T-helper 1 cell treated with Interleukin-12 subunit alpha and Interleukin-12 subunit beta and Interleukin-4 antibody, amounts not matched to agents 30 ng/mL and 1 ng/mL, for 36 hours (primary cell): ENCODE results near the gene FAM9C. TPM values are rescaled to one million over a fixed set of nuclear protein-coding genes. Genes with fewer than 3 reads are reported as not detected.

ENCODE experiments used
- intact Hi-C: fragments of 100-400 bp; cut with micrococcal nuclease; formaldehyde crosslinking; loops from one replicate; pipeline ENCODE4 v1.15.1; 2024
- total RNA-seq: library from RNA; stranded (reverse); gene quantifications from 2 replicates; pipeline ENCODE4 v1.2.3, GENCODE V29; 2022

The FAM9C gene
- total RNA-seq, 1 donor from 2014 or later = 0.05 TPM

DNA sequence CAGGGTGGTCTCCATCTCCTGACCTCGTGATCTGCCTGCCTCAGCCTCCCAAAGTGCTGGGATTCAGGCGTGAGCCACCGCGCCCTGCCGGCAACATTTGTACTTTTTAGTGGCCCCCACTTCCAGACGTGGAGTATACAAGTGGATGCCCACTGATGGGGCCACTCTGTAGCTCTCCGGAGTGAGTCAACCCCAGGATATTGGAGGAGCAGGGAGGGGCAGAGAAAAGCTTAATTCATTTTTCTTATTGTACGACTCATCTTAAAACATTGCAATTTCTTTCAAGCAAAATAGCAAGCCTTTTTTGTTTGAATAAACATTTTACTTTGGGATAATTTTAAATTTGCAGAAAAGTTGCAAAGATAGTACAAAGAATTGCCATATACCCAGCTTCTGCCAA is 34.6 kb downstream of the FAM9C start:
- intact Hi-C loops = loop anchor here (5.0 kb wide), 1 partner anchor 33 kb away; the partner anchor contains the start of gene TMSB4X

DNA sequence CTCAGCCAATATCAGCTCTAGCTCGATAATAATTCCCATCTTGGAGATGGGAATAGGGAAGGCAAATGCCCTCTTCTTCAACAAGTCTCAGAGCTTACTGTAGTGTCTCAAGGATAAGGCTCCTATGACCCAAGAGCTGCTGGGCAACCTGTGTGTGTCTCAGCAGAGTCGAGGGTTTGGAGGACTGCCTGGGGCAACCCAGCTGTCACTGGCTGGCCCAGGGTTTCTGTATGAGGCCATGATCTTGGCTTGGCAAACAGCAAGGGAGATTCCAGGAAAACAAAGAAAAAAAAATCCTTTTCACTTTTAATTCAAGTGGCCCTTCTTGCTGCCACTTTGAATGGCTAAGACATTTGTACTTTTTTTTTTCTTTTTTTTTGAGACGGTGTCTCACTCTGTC is 35.1 kb downstream of the FAM9C start:
- intact Hi-C loops = no loop called here

DNA sequence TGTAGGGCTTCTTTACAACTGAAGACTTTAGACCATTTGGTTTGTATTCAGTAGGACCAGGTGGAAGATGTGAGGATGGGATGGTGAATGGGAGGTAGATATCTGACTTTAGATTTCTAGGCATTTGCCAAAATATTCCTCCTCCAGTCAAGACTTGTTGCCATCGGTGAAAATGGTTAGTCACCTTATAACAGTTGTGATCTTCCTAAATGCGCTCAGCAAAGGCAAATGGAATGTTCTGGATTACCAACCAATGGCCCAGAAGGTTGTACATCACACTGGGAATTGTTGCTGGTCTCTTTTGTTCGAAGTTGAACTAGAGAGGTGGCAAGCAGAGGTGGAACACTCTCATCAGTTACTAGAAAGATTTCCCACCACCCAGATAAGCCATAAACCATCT is 35.6 kb downstream of the FAM9C start:
- intact Hi-C loops = no loop called here

DNA sequence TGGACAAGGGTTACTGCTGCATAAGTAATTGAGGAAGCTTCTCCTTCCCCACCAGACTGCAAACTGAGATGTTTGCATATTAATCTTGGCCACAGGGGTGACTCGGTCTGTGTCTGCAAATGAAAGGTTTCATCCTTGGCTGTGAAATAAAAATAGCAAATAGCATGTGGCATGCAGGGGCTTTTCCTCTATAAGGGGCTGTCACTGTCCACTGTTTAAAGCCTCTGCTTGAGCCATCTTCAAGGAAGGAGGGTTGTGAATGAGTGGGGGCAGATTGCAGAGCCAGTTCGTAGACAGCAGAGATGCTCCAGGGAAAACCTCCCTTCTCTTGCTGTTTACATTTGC is 36.3 kb downstream of the FAM9C start:
- intact Hi-C loops = no loop called here

DNA sequence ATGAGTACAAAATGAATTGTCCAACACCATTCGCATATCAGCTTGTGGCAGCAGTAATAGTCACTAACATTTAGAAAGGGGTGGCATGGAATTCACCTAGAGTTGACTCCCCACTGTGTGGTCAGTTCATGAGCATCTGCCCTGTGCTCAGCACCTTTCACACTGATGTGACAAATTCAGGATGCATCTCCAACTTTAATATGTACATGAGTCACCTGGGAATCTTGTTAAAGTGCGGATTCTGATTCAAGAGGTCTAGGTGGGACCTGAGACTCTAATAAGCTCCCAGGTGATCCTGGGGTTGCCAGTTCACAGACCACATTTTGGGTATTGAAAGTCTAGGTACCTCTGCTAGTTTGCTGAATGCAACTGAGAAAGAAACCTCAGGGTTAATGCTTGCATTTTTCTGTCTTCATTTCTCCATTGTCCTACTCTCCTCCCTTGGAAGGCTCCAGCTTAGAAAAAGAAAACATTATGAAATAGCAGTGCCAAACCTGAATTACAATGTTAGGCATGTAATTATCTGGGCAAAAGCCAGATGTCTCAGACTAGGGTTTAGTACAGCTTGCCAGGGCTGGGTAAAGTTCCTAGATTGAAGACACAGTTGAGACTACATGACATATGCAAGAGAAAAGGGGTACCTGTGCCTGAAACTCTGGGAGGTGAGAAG is 36.8 kb downstream of the FAM9C start:
- intact Hi-C loops = no loop called here

DNA sequence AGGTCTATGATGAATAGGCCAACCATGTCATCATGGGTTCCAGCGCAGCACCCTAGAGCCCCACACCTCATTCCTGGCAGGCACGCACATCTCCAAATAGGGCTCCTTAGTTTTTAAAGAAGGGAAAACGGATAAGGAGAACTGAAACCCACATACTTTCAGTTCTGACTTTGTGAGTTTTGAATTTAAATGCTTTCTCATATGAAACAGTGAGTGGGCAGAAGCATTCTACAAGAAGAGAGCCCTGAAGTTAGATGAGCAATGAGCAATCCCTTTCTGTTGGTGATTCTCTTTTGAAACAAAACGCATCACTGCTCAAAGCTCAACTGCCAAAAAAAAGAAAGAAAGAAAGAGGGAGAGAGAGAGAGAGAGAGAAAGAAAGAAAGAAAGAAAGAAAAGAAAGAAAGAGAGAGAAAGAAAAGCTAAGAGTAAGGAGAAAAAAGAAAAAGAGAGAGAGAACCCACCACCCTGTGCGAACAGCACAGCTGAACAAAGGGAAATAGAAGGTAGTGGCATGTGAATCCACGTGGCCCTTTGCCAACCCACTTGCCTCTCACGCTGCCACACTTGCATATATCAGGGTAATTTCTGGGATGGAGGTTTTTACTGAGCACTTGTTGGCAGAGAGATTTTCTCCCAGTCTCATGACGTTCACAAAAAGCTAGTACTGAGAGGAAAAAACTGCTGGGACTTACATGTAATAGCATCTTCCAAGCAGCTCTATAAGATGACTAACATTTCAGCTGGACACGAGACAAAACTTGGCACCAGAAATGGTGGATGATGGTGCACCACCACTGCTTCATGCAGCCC is 38.6 kb downstream of the FAM9C start:
- intact Hi-C loops = loop anchor here (1.0 to 2.0 kb wide), 2 partner anchors 7 to 21 kb away; no protein-coding TSS in a partner anchor

DNA sequence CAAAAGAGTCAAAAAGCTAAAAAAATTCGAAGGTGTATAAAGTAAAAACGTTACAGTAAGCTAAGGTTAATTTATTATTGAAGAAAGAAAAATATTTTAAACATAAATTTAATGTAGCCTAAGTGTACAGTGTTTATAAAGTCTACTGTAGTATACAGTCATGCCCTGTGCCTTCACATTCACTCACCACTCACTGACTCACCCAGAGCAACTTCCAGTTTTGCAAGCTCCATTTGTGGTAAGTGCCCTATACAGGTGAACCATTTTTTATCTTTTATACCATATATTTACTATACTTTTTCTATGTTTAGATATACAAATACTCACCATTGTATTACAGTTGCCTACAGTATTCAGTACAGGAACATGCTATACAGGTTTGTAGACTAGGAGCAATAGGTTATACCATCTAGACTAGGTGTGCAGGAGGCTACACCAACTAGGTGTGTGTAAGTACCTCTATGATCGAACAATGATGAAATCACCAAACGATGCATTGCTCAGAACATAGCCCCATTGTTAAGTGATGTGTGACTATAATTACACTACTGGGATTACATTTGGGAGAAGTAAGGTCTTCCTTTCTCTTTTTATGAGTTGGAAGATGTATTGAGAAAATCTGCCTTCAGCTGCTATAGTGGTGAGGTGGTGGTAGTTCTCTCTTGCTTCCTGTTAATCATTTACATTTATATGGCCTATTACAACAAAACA is 42.3 kb downstream of the FAM9C start:
- intact Hi-C loops = loop anchor here (1.0 kb wide), 1 partner anchor 74 kb away; no protein-coding TSS in a partner anchor

DNA sequence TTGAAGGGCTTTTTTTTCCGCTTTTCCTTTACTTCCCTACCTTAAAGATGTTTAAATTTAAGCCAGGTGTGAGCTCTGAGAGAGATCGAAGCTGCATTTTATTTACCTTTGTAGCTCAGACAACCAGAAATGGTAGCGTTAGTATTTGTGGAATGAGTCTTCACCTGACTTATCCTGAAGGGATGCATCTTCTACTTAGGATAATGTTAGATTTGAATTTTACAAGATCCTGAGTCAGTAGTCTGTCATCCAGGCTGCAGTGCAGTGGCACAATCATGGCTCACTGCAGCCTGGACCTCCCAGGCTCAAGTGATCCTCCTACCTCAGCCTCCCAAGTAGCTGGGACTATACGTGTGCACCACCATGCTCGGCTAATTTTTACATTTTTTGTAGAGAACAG is 43.3 kb downstream of the FAM9C start:
- intact Hi-C loops = no loop called here

DNA sequence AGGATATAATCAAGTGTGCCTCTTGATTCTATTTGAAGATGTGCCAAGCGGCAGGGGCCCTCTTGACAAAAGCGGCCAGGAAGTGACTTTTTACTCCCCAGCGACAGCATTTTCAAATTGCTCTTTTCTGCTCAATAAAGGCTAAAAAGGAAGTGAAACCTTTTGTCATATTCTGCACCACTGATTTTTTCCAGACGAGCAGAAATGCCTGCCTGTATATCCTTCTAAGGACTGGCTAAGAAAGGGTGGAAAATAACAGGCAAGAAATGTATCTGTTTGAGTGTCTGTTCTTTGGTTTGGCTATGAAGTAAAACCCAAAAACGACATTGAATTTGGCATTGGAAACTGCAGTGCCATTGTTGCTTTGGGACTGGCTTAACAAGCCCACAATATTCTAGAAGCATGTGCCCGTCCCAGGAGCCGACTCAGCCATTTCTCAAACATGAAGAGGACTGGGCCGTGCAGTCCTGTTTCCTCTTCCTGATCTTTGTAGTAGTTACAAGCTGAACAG is 44.1 kb downstream of the FAM9C start:
- intact Hi-C loops = loop anchor here (1.0 kb wide), 1 partner anchor 87 kb away; no protein-coding TSS in a partner anchor

DNA sequence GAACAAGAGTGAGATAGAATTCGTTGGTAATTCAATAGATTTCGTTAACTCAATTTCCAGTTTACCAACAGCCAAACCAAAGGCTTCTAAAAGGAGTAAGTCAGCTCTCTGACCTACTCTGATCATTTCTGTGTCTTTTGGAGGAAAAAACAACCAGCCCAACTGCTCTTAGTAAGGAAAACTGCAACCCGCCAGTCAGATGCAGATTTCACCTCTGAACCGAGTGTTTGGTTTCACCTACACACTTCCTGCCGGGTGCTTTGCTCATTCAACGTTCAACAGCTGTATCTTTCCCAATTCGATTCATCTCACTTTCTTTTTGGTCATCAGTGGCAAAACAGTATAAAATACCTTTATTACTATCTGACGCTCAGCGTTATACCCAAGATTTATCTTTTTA is 45.0 kb downstream of the FAM9C start:
- intact Hi-C loops = loop anchor here (1.0 to 2.0 kb wide), 4 partner anchors 13 to 52 kb away; no protein-coding TSS in a partner anchor

DNA sequence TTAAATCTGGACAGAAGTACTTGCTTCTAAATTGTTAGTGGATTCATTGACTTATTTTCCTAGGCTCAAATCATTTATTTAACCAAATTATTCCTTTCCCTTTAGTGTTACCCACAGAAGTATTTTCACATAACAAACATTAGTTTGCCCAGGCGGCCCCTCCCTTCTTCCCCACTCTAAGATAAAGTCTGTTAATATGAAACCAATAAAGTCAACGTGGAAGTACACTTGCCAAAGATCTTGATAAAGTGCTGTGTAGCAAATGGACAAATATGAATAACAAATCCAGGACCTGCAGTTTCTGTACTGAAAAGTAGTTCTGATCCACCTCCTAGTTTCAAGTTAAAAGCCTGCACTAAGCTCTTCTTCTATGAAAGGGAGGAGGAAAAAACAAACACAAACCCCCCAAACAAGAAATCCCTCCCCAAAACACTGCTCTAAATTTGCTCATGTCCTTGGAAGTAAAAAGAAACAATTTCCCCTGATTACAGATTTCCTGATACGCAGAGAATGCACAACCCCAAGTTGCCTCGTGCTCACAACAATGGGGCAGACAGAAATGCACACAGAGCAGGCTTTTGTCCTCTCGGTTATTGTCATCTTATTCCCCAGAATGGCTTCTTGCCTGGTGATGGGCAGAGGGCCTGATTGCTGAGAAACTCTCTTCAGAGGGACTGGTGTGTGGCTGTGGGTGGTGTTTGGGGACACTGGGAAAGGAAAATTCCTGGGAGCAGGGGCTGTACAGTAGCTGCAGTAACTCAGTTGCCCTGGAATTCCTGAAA is 46.3 kb downstream of the FAM9C start:
- intact Hi-C loops = loop anchor here (1.0 to 2.0 kb wide), 2 partner anchors 15 to 48 kb away; no protein-coding TSS in a partner anchor

DNA sequence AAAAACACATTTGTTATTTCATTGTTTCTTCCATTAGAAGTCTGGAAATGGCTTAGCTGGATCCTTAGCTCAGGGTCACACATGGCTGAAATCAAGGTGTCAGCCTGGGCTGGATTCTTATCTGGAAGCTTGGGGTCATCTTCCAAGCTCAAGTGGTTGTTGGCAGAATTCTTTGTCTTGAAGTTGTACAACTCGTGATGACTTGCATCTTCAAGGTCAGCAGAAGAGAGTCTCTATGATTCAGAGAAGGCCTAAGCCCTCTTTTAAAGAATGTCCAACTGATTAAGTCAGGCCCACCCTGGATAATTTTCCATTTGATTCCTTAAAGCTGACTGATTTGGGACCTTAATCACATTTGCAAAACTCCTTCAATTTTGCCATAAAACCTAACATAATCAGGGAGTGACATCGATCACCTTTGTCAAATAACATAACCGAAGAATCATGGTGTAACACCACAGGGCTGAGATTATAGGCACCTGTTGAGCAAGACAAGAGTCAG is 47.4 kb downstream of the FAM9C start:
- intact Hi-C loops = no loop called here

DNA sequence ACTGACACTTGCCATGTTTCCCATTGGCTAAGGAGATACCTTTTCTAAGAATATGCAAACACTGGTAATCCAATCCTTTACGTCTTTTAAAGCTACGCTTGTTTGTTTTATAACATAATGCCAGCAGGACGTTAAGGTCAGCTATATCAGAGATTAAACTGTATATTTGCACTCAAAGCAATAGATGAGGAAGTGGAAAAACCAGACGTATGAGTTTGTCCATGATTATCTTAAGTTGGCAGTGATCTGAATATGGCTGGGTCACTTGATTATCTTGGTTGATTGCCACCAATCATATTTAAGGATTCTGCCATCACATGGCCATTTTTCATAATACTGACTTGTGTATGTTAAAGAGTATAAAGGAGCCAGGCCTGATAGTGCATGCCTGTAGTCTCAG is 50.1 kb downstream of the FAM9C start:
- intact Hi-C loops = no loop called here

DNA sequence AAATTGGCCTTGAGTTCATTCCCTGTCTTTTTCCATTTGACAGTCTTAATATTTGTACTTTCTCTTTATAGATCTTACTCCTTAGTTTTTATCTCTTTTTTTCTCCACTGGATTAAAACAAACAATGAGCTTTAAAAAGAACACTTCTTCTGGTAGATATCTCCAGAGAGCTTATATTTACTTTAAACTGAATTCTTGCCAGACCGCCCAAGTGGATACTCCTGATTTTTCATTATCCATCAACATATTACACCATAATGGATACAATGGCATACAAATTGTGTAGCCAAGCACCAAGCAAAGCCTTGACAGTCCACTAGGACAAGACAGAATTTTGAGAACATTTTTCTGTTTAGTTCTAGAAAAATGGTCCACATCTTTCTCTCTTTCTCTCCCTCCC is 50.6 kb downstream of the FAM9C start:
- intact Hi-C loops = no loop called here

DNA sequence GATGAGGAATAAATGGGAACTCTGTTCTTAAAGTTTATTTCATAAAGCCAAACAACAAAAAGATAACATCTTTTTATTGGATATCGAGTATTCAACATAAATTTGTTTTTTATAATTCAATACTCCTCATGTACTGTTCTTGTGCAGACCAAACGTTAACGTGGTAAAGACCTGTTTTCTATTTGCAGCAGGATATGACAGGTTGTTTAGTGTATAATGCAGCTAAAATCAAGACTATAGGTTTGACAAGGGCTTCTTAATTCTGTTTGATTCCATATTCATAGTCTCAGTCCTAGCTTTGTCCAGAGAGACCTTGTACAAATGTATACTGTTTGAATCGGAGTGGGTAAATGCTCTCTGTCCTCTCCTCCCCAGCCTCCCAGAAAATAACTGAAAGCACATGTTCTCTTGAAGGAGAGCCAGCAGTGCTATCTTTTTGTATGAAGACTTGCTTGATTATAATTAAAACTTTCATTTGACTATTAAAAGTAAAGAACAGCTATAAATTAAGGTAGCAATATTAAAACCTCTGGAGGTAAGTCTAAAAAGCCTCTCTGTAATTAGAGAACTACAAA is 51.8 kb downstream of the FAM9C start:
- intact Hi-C loops = no loop called here

DNA sequence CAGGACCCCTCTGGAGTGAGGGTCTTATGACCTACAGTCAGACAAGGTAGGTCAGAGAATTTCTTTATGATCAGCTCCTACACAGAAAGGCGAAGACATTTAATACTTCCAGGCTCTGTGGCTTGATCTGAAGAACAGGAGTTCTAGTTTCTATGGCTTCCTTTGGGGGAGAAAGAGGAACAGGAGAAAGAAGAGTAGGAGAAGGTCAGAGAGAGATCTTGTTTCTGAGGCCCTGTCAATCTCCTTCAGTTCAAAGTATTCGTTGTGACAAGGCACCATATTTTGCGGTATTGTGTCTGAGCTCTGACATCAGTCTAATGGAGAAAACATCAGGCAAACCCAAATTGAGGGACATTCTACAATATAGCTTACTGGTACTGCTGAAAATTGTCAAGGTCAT is 52.8 kb downstream of the FAM9C start:
- intact Hi-C loops = no loop called here

DNA sequence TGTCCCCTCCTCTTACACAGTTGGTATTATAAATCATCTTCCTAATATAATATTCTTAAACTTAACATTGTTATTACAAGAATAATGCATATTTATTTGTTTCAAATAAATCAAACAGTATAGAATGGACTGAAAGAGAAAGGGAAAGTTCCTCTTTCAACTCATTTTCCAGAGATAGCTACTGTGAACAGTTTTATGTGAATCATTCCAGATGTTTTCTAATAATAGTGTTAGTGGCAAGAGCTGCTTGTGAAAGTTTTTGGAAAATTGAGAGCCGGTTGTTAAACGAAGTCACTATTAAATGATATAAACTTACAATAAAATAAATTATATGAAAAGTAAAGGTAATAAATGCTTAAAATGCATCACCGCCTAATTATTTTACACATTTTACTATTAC is 55.0 kb downstream of the FAM9C start:
- intact Hi-C loops = loop anchor here (5.0 kb wide), 1 partner anchor 37 kb away; no protein-coding TSS in a partner anchor

DNA sequence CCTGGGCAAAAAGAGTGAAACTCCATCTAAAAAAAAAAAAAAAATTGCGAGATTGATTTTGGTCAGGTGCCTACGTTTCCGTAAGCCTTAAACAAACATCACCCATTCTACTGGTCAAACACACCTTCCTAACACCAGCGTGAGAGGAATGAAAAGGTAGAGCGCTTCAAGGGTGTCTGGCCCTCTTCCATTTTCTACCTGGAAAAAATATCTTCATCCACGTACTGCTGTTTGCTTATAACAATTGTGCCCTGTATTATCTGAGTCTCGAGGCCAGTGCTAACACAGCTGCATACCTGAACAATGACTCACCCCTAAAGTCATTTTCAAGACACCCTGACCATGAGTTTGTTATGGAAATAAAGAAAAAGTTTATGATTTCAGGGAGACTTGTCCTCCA is 55.6 kb downstream of the FAM9C start:
- intact Hi-C loops = loop anchor here (5.0 kb wide), 1 partner anchor 36 kb away; no protein-coding TSS in a partner anchor

DNA sequence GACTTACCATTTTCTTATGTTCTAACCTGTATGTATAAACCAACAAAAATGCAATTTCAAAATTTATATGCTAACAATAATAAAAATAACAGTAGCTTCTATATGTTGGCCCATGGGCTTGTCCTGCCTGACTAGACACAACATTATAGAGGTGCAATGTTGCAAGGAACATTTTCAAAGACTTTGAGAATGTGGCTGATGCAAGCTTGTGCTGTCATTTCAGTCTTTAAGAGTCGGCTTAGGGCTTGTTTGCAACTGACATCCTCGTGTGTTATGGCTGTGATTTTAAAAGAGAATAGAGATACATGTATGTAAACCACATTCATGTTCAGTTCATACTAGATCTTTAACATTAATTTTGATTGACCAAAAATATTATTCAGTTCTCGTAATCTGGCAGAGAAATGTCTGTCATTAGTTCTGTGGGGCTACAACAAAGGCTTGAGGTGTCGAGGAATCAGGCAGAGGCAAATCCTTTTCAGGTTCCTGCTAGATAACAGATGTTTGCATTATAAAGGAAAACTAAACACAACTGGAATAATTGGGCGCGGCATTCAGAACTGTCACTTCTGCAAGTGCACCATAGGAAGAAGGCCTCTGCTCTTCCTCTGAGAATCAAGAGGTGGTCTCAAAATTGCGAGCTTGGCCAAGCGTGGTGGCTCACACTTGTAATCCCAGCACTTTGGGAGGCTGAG is 56.4 kb downstream of the FAM9C start:
- intact Hi-C loops = loop anchor here (5.0 kb wide), 1 partner anchor 36 kb away; no protein-coding TSS in a partner anchor
